HG03354 (cell line): Measurements from ENCODE around the gene PSMD1.

ENCODE experiments used
- ATAC-seq: cut with Tn5 transposase; IDR thresholded peaks from one replicate; pipeline ENCODE4 v1.9.1; 2021; ENCODE audit warnings: mild to moderate bottlenecking; ENCODE audit not compliant: unreplicated experiment, poor library complexity, severe bottlenecking

The PSMD1 gene

GRCh38 chr2:231221761-231222160 lies 165.1 kb downstream of the PSMD1 start:
- no peak for ATAC-seq
